Liver (tissue), 9 donors: ENCODE data around the gene MYO1B. TPM values are rescaled to one million over a fixed set of nuclear protein-coding genes. Genes with fewer than 3 reads are reported as not detected.

Experiments used
- DNase-seq: peaks from one replicate; pipeline ENCODE4 v3.0.0-alpha.2; 2017; ENCODE audit warnings: low spot score
- H3K27ac ChIP-seq, 2 donors: one replicate each; pipeline ENCODE4 v1.7.0; 2013; ENCODE audit warnings: inconsistent platforms in 2 of 2, low read length in 2 of 2, control low read depth in 1 of 2, low read depth in 1 of 2, mild to moderate bottlenecking in 1 of 2
- H3K27me3 ChIP-seq, 4 donors: one replicate each; pipeline versions ENCODE4 v1.6.1 to v1.7.0; 2013; ENCODE audit warnings: low read length in 3 of 4, inconsistent platforms in 1 of 4, mild to moderate bottlenecking in 1 of 4, moderate library complexity in 1 of 4; ENCODE audit not compliant: control insufficient read depth in 4 of 4, insufficient read depth in 4 of 4
- H3K36me3 ChIP-seq, 4 donors: one replicate each; pipeline versions ENCODE4 v1.6.1 to v1.7.0; 2013; ENCODE audit warnings: low read length in 3 of 4, mild to moderate bottlenecking in 3 of 4, low read depth in 1 of 4, moderate library complexity in 1 of 4; ENCODE audit not compliant: control insufficient read depth in 4 of 4, insufficient read depth in 3 of 4
- H3K4me1 ChIP-seq, 4 donors: one replicate each; pipeline versions ENCODE4 v1.6.1 to v1.7.0; 2013; ENCODE audit warnings: low read length in 3 of 4, mild to moderate bottlenecking in 3 of 4, moderate library complexity in 1 of 4; ENCODE audit not compliant: control insufficient read depth in 4 of 4, insufficient read depth in 4 of 4
- H3K4me3 ChIP-seq, 3 donors: one replicate each; pipeline versions ENCODE4 v1.6.1 to v1.7.0; 2013; ENCODE audit warnings: low read length in 3 of 3, control low read depth in 1 of 3, low read depth in 1 of 3, mild to moderate bottlenecking in 1 of 3
- H3K9ac ChIP-seq, 2 donors: one replicate each; pipeline ENCODE4 v1.7.0; 2013; ENCODE audit warnings: low read length in 2 of 2, mild to moderate bottlenecking in 2 of 2, moderate library complexity in 2 of 2, control low read depth in 1 of 2, low read depth in 1 of 2
- H3K9me3 ChIP-seq, 4 donors: one replicate each; pipeline versions ENCODE4 v1.6.1 to v1.7.0; 2013; ENCODE audit warnings: low read length in 3 of 4; ENCODE audit not compliant: control insufficient read depth in 4 of 4
- CTCF ChIP-seq: fragments of 150-350 bp; IDR thresholded peaks from 2 replicates; pipeline ENCODE4 v1.5.1; 2017; ENCODE audit warnings: improper control_type of control experiment, low read depth, low read length; ENCODE audit not compliant: missing input control
- EGR1 ChIP-seq, 2 donors: IDR thresholded peaks; 2 replicates each; pipeline ENCODE4 v1.6.1; 2016 to 2018; ENCODE audit warnings: antibody characterized with exemption in 2 of 2, low read depth in 2 of 2
- FOXA1 ChIP-seq: IDR thresholded peaks from 2 replicates; pipeline ENCODE4 v1.6.1; 2016; ENCODE audit warnings: antibody characterized with exemption
- FOXA2 ChIP-seq: IDR thresholded peaks from 2 replicates; pipeline ENCODE4 v1.6.1; 2016; ENCODE audit warnings: antibody characterized with exemption
- GABPA ChIP-seq, 2 donors: IDR thresholded peaks in 1 of 2; conservative IDR thresholded peaks in 1 of 2; 2 replicates each; pipeline ENCODE4 v1.6.1; 2016; ENCODE audit warnings: antibody characterized with exemption in 2 of 2, mild to moderate bottlenecking in 1 of 2, moderate library complexity in 1 of 2
- HNF4A ChIP-seq, 2 donors: conservative IDR thresholded peaks; 2 replicates each; pipeline ENCODE4 v1.6.1; 2016; ENCODE audit warnings: antibody characterized with exemption in 2 of 2, mild to moderate bottlenecking in 2 of 2
- HNF4G ChIP-seq: IDR thresholded peaks from 2 replicates; pipeline ENCODE4 v1.6.1; 2016; ENCODE audit warnings: antibody characterized with exemption
- NR2F2 ChIP-seq: IDR thresholded peaks from 2 replicates; pipeline ENCODE4 v1.6.1; 2016; ENCODE audit warnings: antibody characterized with exemption
- RXRA ChIP-seq, 2 donors: IDR thresholded peaks; 2 replicates each; pipeline ENCODE4 v1.6.1; 2017 to 2018; ENCODE audit warnings: antibody characterized with exemption in 2 of 2, mild to moderate bottlenecking in 1 of 2
- SP1 ChIP-seq: IDR thresholded peaks from 2 replicates; pipeline ENCODE4 v1.6.1; 2018; ENCODE audit warnings: antibody characterized with exemption, mild to moderate bottlenecking
- TAF1 ChIP-seq: conservative IDR thresholded peaks from 2 replicates; pipeline ENCODE4 v1.6.1; 2016; ENCODE audit warnings: antibody characterized with exemption, mild to moderate bottlenecking
- YY1 ChIP-seq: IDR thresholded peaks from 2 replicates; pipeline ENCODE4 v1.6.1; 2016; ENCODE audit warnings: antibody characterized with exemption, mild to moderate bottlenecking
- WGBS: extraction: QIAGEN DNeasy Blood & Tissue Kit; methylation state at CpG from one replicate; pipeline ENCODE4 v1.1.7; 2013; 5-methylcytosine and 5-hydroxymethylcytosine counted together
- polyA plus RNA-seq, 2 donors: library from polyadenylated mRNA; stranded (reverse) in 1 of 2; unstranded in 1 of 2; fragments of 200-250 nt in 1 of 2; fragments of >200 nt in 1 of 2; fragmentation: Nextera tagmentation in 1 of 2; extraction: Ambion mirVana in 1 of 2; gene quantifications; one replicate each; pipeline versions ENCODE4 v1.2.1 to v1.2.3, GENCODE V29; 2013 to 2015
- total RNA-seq, 2 donors: library from RNA; depleted of rRNA; stranded (reverse); fragments of >200 nt; gene quantifications; one replicate each; pipeline ENCODE4 v1.2.3, GENCODE V29; 2014
- TF ChIP-seq, protein P1 (sequence below): IDR thresholded peaks from 2 replicates; pipeline ENCODE4 v1.6.1; 2016; ENCODE audit warnings: antibody characterized with exemption, mild to moderate bottlenecking
- TF ChIP-seq, protein P2 (sequence below): IDR thresholded peaks from 2 replicates; pipeline ENCODE4 v1.6.1; 2016; ENCODE audit warnings: antibody characterized with exemption
- TF ChIP-seq, protein P3 (sequence below): IDR thresholded peaks from 2 replicates; pipeline ENCODE4 v1.6.1; 2016; ENCODE audit warnings: antibody characterized with exemption
- TF ChIP-seq, protein P4 (sequence below): IDR thresholded peaks from 2 replicates; pipeline ENCODE4 v1.6.1; 2016; ENCODE audit warnings: antibody characterized with exemption
- donor health status: healthy.
- donor health status: healthy.
- donor health status: healthy.
- donor health status: healthy.
- donor health status: healthy.

The MYO1B gene
- total and polyA plus RNA-seq, 4 donors: 66.5 to 434 (median 117) TPM

- TF ChIP-seq, protein P1, sequence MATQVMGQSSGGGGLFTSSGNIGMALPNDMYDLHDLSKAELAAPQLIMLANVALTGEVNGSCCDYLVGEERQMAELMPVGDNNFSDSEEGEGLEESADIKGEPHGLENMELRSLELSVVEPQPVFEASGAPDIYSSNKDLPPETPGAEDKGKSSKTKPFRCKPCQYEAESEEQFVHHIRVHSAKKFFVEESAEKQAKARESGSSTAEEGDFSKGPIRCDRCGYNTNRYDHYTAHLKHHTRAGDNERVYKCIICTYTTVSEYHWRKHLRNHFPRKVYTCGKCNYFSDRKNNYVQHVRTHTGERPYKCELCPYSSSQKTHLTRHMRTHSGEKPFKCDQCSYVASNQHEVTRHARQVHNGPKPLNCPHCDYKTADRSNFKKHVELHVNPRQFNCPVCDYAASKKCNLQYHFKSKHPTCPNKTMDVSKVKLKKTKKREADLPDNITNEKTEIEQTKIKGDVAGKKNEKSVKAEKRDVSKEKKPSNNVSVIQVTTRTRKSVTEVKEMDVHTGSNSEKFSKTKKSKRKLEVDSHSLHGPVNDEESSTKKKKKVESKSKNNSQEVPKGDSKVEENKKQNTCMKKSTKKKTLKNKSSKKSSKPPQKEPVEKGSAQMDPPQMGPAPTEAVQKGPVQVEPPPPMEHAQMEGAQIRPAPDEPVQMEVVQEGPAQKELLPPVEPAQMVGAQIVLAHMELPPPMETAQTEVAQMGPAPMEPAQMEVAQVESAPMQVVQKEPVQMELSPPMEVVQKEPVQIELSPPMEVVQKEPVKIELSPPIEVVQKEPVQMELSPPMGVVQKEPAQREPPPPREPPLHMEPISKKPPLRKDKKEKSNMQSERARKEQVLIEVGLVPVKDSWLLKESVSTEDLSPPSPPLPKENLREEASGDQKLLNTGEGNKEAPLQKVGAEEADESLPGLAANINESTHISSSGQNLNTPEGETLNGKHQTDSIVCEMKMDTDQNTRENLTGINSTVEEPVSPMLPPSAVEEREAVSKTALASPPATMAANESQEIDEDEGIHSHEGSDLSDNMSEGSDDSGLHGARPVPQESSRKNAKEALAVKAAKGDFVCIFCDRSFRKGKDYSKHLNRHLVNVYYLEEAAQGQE: no peak
These were observed 176.7 kb downstream of the MYO1B start (continued) for GRCh38 chr2:191421950-191422349.

- Histone ChIP-seq H3K27me3 (no peaks in the 10 kb centered on the region), H3K36me3 (peaks cover 1 to 21% (median 17%) of the 10 kb centered on the region in 4 donors), H3K9ac (no peak overlapping the region), H3K9me3 (no peaks in the 10 kb centered on the region), H3K27ac (no peak overlapping the region), H3K4me1 (no peaks in the 10 kb centered on the region), H3K4me3 (no peak overlapping the region)
- no peak for TF ChIP-seq CTCF
- no peak for TF ChIP-seq EGR1 (IDR thresholded peaks at IDR 0.05; ENCODE audit: low read depth in 2 of 2)
- TF ChIP-seq HNF4A (conservative IDR thresholded peaks at IDR 0.05): no peak
- TF ChIP-seq SP1: no peak
- TF ChIP-seq YY1: no peak
- TF ChIP-seq, protein P2, sequence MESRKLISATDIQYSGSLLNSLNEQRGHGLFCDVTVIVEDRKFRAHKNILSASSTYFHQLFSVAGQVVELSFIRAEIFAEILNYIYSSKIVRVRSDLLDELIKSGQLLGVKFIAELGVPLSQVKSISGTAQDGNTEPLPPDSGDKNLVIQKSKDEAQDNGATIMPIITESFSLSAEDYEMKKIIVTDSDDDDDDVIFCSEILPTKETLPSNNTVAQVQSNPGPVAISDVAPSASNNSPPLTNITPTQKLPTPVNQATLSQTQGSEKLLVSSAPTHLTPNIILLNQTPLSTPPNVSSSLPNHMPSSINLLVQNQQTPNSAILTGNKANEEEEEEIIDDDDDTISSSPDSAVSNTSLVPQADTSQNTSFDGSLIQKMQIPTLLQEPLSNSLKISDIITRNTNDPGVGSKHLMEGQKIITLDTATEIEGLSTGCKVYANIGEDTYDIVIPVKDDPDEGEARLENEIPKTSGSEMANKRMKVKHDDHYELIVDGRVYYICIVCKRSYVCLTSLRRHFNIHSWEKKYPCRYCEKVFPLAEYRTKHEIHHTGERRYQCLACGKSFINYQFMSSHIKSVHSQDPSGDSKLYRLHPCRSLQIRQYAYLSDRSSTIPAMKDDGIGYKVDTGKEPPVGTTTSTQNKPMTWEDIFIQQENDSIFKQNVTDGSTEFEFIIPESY: no peak
- no peak for TF ChIP-seq FOXA2
- TF ChIP-seq TAF1: no peak
- no peak for TF ChIP-seq FOXA1
- TF ChIP-seq, protein P1: no peak
- TF ChIP-seq, protein P3, sequence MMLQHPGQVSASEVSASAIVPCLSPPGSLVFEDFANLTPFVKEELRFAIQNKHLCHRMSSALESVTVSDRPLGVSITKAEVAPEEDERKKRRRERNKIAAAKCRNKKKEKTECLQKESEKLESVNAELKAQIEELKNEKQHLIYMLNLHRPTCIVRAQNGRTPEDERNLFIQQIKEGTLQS: no peak
- no peak for TF ChIP-seq NR2F2
- no peak for TF ChIP-seq HNF4G
- no peak for TF ChIP-seq GABPA (IDR thresholded peaks at IDR 0.05 in 1 of 2, conservative IDR thresholded peaks at IDR 0.05 in 1 of 2)
- TF ChIP-seq, protein P4, sequence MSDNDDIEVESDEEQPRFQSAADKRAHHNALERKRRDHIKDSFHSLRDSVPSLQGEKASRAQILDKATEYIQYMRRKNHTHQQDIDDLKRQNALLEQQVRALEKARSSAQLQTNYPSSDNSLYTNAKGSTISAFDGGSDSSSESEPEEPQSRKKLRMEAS: no peak
- TF ChIP-seq RXRA (IDR thresholded peaks at IDR 0.05): no peak
- DNase-seq: no peak
- WGBS: 90% methylated on average over 4 of the region's 4 CpGs
These were observed 181.8 kb downstream of the MYO1B start for GRCh38 chr2:191427031-191427430.
